ENCODE results near the gene TBCB. TPM values are rescaled to one million over a fixed set of nuclear protein-coding genes. Genes with fewer than 3 reads are reported as not detected.
A peak's percentile ranks its signal among the peaks of the same experiment; 100 is the strongest.

TBCB gene
- total and polyA plus RNA-seq, 2 of the 4 experiments (the other 2 are of a cell fraction), result 182 to 269 TPM

GRCh38 chr19:36128392-36128736 lies 13.1 kb downstream of the TBCB start:
- POLR2A ChIA-PET (ENCODE audit: unreplicated experiment), result no interaction called here

More at GRCh38 chr19:36128392-36128736, 13.1 kb downstream of the TBCB start:
- no peaks in the 10 kb centered on the region for H3K27me3 ChIP-seq (ENCODE audit: control insufficient read depth, insufficient read depth, low read length)
- TF ChIP-seq, protein P1, sequence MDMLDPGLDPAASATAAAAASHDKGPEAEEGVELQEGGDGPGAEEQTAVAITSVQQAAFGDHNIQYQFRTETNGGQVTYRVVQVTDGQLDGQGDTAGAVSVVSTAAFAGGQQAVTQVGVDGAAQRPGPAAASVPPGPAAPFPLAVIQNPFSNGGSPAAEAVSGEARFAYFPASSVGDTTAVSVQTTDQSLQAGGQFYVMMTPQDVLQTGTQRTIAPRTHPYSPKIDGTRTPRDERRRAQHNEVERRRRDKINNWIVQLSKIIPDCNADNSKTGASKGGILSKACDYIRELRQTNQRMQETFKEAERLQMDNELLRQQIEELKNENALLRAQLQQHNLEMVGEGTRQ (IDR thresholded peaks at IDR 0.05; ENCODE audit: low read depth, low read length), result no peak
- TF ChIP-seq SMC3 (IDR thresholded peaks at IDR 0.05; ENCODE audit: low read depth, low read length) (no peak), CTCF (conservative IDR thresholded peaks at IDR 0.05; ENCODE audit: low read depth, low read length) (no peak), RCOR1 (IDR thresholded peaks at IDR 0.05; ENCODE audit: insufficient replicate concordance, low read length) (no peak), RFX5 (IDR thresholded peaks at IDR 0.05; ENCODE audit: low read depth, low read length) (no peak), POLR2A (IDR thresholded peaks at IDR 0.05; ENCODE audit: low read depth, low read length) (no peak), CEBPB (IDR thresholded peaks at IDR 0.05; ENCODE audit: low read depth, low read length) (no peak), BHLHE40 (IDR thresholded peaks at IDR 0.05; ENCODE audit: low read depth, low read length) (no peak), MAFK (IDR thresholded peaks at IDR 0.05; ENCODE audit: low read depth, low read length) (no peak), MXI1 (IDR thresholded peaks at IDR 0.05; ENCODE audit: borderline replicate concordance, low read depth, low read length) (no peak), FOS (IDR thresholded peaks at IDR 0.05; ENCODE audit: low read depth, low read length) (no peak), NFE2L2 (IDR thresholded peaks at IDR 0.05; ENCODE audit: low read depth, low read length) (no peak), RAD21 (IDR thresholded peaks at IDR 0.05; ENCODE audit: low read length) (no peak), MAZ (IDR thresholded peaks at IDR 0.05; ENCODE audit: borderline replicate concordance, low read depth, low read length) (no peak), CHD1 (IDR thresholded peaks at IDR 0.05; ENCODE audit: low read depth, low read length) (no peak)
- TF ChIP-seq, protein P2, sequence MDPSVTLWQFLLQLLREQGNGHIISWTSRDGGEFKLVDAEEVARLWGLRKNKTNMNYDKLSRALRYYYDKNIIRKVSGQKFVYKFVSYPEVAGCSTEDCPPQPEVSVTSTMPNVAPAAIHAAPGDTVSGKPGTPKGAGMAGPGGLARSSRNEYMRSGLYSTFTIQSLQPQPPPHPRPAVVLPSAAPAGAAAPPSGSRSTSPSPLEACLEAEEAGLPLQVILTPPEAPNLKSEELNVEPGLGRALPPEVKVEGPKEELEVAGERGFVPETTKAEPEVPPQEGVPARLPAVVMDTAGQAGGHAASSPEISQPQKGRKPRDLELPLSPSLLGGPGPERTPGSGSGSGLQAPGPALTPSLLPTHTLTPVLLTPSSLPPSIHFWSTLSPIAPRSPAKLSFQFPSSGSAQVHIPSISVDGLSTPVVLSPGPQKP (IDR thresholded peaks at IDR 0.05; ENCODE audit: borderline replicate concordance, low read depth, low read length), result no peak
- no peaks in the 10 kb centered on the region for H3K79me1 ChIP-seq (ENCODE audit: low read depth in 1 of 2, low read length in 2 of 2)
- H4K5ac ChIP-seq (ENCODE audit: low read depth, low read length), result peak overlapping the region; percentile 32
- H2BK5ac ChIP-seq (ENCODE audit: low read depth, low read length, poor library complexity, severe bottlenecking), result peak overlapping the region; percentile 68
- H2BK120ac ChIP-seq (ENCODE audit: low read depth, low read length), result peak overlapping the region; percentile 12; the same call in 1 of the 2 replicates
- 86% methylated on average over 1 of the region's 10 CpGs; no CpG with 5 or more reads in 1 of the 2 experiments for WGBS, 2 experiments (ENCODE audit: extremely low coverage in 2 of 2, insufficient read length in 1 of 2)
- no TSS peak for BruUV-seq (replicated peaks)
- peak overlapping the region; percentile 32 to 87 for H4K8ac ChIP-seq (ENCODE audit: low read depth in 2 of 2, low read length in 2 of 2)
- ATAC-seq (ENCODE audit: low read depth), result peak; percentile 9
- peak overlapping the region; percentile 79 for H2AK9ac ChIP-seq (replicated peaks; ENCODE audit: low read depth, low read length, poor library complexity)
- peak overlapping the region; percentile 81 for H3K4ac ChIP-seq (ENCODE audit: low read depth, low read length)
- peak overlapping the region; percentile 18 for H3K18ac ChIP-seq (ENCODE audit: low read depth, low read length)
- H3K9ac ChIP-seq (ENCODE audit: low read depth, low read length), result peak overlapping the region; percentile 68
- H4K91ac ChIP-seq (ENCODE audit: insufficient read depth, low read depth, low read length), result peak overlapping the region; percentile 81
- H3K9me1 ChIP-seq (ENCODE audit: insufficient read depth, low read length), result no peaks in the 10 kb centered on the region
- no peaks in the 10 kb centered on the region for H4K20me1 ChIP-seq (ENCODE audit: insufficient read depth, low read length)
- CTCF ChIA-PET, result interaction anchor here (0.5 to 3.6 kb wide), 14 partner anchors 9 to 252 kb away, joined by 3 to 20 read pairs (median 4); partner anchors contain the start of genes POLR2I and TBCB
- H2BK20ac ChIP-seq (ENCODE audit: low read depth, low read length), result no peak overlapping the region
- peak overlapping the region; percentile 92 for H2AFZ ChIP-seq (replicated peaks; ENCODE audit: low read length, poor library complexity)
- peak overlapping the region; percentile 65 for H3K4me2 ChIP-seq (ENCODE audit: low read depth, low read length)
- H3K14ac ChIP-seq (replicated peaks; ENCODE audit: low read depth, low read length), result peak overlapping the region; percentile 74
- H3K23ac ChIP-seq (ENCODE audit: low read depth, low read length), result peak overlapping the region; percentile 67; the same call in 1 of the 2 replicates
- H3K4me1 ChIP-seq (ENCODE audit: control insufficient read depth, insufficient read depth, low read length), result no peaks in the 10 kb centered on the region; the same call in 1 of the 2 replicates
- dilution Hi-C loops (cut with HindIII; ENCODE audit: low sequenced_read_pairs, unreplicated experiment) (no loop called here), in situ Hi-C loops (cut with MboI; ENCODE audit: low sequenced_read_pairs) (loop anchor here (5.0 kb wide), 1 partner anchor 44 kb away; no protein-coding TSS in a partner anchor), intact Hi-C loops (cut with micrococcal nuclease) (no loop called here)
- peak overlapping the region; percentile 73 for H3K27ac ChIP-seq (ENCODE audit: insufficient read depth, low read length)
- H2AK5ac ChIP-seq (ENCODE audit: low read depth, low read length), result peak overlapping the region; percentile 29; the same call in 1 of the 2 replicates
- H3K4me3 ChIP-seq (ENCODE audit: insufficient read depth, low read depth, low read length), result peak overlapping the region; percentile 47
- no peaks in the 10 kb centered on the region for H3K9me3 ChIP-seq (ENCODE audit: control insufficient read depth, insufficient read depth, low read length)
- peak overlapping the region; percentile 68 for H3K56ac ChIP-seq (ENCODE audit: extremely low read depth, insufficient read depth, low read length)
- peaks cover 10% of the 10 kb centered on the region; the same call in 1 of the 2 replicates for H3K36me3 ChIP-seq (ENCODE audit: control insufficient read depth, insufficient read depth, low read length)
- DNase-seq, result no peak
- no peak overlapping the region; the same call in 2 of the 3 replicates for H2BK15ac ChIP-seq (ENCODE audit: low read depth, low read length)
